Spleen (tissue), 7 donors: ENCODE measurements around the gene SLC35B1.

ENCODE experiments used
- CTCF ChIP-seq, 11 experiments: fragments of 200-600 bp in 7 of 11; fragments of 450-650 bp in 4 of 11; sonication (generic) in 4 of 11; IDR thresholded peaks in 8 of 11; conservative IDR thresholded peaks in 3 of 11; 1 replicate in 7 of 11; 2 replicates in 4 of 11; pipeline versions ENCODE4 v1.4.0 to v1.8.0; 2016 to 2021; ENCODE audit warnings: antibody characterized with exemption in 11 of 11, inconsistent platforms in 4 of 11, mild to moderate bottlenecking in 1 of 11
- POLR2A ChIP-seq, 3 donors: fragments of 450-650 bp; IDR thresholded peaks; one replicate each; pipeline ENCODE4 v1.5.1; 2017; ENCODE audit warnings: antibody characterized with exemption in 3 of 3, mild to moderate bottlenecking in 1 of 3
- POLR2AphosphoS5 ChIP-seq, 3 donors: sonication (generic); formaldehyde crosslinking; IDR thresholded peaks; one replicate each; pipeline ENCODE4 v1.5.1; 2017; ENCODE audit warnings: antibody characterized with exemption in 3 of 3
- donor health status: DM: no; HTN: no; CAD: no; lungs with moderate emphysema.
- donor health status: DM: no; HTN: no; CAD: no.
- donor health status: DM: no; HTN: no; CAD: no.

- TF ChIP-seq CTCF (IDR thresholded peaks at IDR 0.05 in 8 of 11, conservative IDR thresholded peaks at IDR 0.05 in 3 of 11): no peak
- TF ChIP-seq POLR2AphosphoS5 (IDR thresholded peaks at IDR 0.05): no peak
- TF ChIP-seq POLR2A (IDR thresholded peaks at IDR 0.05): no peak
These were observed 51.5 kb downstream of the SLC35B1 start for GRCh38 chr17:49656247-49656646.
